HG02840 (cell line): ENCODE measurements around the gene RO60.
"Not testable (repeated sequence)": the region's sequence is repeated elsewhere in the genome, so short reads cannot be mapped to it uniquely, and the experiment has no call there.

Source experiments
- ATAC-seq: cut with Tn5 transposase; IDR thresholded peaks from one replicate; pipeline ENCODE4 v1.9.1; 2021; ENCODE audit warnings: mild to moderate bottlenecking, moderate library complexity, moderate number of reproducible peaks; ENCODE audit not compliant: unreplicated experiment, low FRiP score

Gene RO60

DNA sequence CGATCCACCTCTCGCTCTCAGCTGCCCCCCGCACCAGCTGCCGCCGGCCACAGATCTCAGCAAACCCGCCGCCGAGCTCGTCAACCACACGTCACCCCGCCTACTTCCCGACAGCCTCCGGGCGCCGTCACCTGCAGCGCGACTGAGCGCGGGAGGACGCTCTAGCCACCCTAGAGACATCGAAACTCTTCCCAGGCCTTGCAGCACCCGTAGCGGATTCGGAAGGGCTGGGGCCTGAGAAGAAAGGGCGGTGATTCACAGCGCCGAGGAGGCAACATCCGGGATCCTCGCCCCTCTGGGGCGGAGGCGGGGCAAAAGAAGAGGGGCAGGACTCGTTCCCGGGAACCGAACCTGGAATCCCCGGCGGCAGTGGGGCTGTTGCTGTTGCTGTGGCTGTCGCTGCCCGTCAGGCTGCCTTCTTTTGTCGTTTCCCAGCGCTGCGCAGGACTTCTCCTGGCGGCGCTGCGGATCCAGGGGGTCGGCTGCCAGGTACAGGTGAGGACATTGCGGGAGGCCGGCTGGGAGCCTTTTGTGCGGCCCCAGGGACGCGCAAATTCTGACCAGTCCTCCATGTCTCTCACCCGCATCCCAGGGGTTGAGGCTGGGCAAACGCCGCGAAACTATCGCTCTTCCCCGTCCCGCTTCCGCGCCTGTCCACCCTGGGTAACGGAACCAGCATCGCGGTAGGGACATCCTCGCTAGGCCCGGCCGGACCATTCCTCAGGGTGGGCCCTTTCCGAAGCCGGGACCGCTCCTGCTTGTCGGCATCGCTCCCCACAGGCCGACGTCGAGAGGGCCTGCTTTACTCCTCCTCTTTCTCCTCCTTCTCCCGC lies at the start of gene RO60, which contains the start of gene UCHL5:
Gene RO60 (plus strand): TSS at position 331 of the 833 bp plus-strand sequence. CDS start 9,443 bp downstream, outside the sequence.
Gene UCHL5 (minus strand): TSS at position 79 of the 833 bp plus-strand sequence. CDS start 100 bp downstream, outside the sequence.
- peak; percentile 94 for ATAC-seq

DNA sequence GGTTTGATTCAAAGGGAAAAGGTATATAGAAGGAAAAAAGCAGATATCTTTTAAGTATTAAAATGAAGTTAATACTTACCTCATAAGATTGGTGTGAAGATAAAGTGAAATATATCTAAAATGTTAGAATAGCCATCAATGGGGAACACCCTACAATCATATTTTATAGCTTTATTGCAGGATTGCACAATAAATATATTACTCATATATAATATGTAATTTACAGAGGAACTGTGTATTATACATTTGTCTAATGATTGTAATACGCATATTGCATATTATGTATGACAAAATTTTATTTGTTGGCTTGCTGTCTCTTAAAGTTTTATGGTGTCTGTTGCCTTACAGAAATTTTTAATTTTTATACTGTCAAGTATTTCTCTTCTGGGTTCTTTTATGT lies 48.0 kb upstream of the RO60 start:
- no peak for ATAC-seq

DNA sequence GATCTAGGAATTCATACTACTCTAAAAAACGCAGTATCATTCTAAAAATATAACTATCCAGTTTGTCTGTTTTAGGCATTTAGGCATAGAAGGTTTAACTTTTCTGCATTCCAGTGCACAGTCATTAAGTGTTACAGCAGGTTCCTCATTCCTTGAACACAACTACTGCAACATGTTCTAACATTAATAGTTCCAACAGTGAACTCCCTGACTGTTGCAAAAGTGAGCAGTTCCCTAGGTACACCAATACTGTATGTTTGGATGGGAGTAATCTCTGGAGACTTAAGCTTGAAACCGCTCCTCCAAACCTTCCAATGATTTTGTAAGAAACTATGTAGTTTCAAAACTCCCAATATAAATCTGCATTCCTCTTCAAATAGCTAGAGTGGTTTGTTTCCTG lies 46.4 kb upstream of the RO60 start:
- no peak for ATAC-seq

DNA sequence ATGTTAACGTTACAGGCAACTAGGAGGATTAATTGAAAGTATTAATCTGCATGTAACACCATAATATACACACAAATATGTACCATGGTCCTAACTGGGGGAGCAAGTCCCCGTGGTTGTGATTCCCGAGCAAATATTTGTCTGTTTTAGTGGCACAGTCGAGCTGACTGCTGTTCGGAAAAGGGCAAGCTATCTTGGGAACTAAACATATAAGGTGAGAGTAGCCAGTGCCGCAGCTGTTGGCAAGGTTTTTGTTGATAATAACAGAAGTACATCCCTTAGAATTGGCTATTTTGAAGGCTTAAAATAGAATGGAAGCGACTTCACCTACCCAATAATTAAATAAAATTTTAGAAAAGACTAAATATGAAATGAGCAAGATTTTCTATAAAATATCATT lies 45.7 kb upstream of the RO60 start:
- ATAC-seq, result no peak

DNA sequence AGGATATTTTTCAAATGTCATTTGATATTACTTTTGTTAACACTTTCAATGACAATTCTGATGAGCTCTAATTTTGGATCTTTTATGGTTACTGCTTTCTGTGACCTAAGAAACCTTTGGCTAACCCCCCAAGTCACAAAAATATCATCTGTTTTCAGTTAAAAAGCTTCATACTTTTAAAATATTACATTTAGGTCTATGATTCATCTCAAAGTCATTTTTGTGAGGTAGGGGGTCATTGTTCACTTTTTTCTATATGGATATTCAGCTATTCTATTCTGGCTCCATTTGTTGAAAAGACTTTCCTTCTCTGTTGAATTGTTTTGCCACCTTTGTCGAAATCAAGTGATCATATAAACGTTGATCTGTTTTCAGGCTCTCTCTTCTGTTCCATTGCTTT lies 45.0 kb upstream of the RO60 start:
- no peak for ATAC-seq

DNA sequence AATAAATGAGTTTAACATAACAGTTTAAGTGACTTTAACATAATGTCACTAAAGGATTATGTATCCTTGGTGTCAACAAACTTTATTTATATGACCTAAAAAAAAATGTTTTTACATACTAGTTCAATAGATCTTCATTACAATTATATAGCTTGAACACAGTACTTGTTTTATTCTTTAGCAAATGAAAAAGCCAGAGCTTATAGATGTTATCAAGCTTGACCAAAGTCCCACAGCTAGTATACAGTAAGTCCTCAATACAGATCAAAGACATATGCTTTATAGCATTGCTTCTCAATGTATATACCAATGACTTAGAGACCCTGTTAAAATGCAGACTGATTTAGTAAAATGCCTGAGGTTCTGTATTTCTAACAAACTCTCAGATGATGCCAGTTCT lies 42.6 kb upstream of the RO60 start:
- no peak for ATAC-seq

DNA sequence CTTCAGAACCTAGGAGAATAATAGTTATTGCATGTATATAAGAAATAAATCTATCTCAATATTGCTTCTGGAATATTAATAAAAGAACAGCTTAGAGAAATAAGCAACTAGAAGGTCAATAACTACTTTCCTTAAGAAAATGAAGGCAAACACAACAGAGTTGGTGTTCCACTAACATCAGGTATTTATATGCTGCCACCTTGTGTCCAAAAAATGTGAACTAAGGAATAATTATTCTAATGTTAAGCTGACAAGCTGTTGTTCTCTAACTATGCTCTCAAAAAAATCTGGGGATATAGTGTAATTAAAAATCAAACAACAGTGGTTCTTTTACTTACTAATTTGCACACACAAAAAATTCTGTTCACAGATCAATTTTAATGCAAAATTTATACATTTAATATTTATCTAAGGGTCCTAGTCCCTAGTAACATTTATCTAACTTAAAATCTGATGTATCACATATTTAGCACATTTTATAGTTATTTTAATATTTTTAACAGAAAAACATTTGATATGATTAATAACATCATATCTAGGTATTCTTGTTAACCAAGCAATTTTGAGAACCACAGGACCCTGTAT lies 39.9 kb upstream of the RO60 start:
- ATAC-seq, result peak; percentile 76

DNA sequence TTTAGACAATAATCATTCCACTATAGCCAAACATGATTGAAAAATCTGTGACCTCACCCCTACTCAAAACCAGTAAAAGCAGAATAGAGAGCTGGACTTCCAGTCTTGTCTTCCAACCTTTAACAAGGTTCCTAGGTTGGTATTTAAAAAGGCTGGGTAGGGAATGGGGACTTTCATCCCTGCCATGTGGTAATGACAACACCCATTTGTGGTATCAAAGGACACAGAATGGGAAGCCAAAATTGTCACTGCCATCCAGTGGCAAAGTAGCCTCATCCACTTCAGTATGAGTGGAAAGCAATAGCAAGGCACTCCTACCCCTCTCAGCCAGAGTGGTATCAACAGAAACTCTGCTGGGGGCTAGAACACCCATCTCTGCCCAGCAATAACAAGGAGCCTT lies 34.2 kb upstream of the RO60 start:
- no peak for ATAC-seq

DNA sequence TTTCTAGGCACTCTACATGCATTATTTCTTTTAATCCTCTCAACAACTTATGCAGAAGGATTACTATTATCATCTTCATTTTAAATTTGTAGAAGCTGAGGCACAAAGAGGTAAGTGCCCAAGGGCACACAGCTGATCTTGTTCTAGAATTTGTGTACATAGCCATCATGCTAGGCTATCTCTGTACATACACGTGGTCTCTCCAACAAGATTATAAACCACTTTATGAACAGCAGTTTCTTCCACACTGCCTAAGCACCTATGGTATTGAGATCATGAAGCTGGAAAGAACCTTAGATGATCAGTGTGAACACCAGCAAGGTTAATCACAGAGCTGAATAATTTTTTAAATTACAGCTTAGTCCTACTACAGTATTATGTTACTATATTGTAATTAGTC lies 29.1 kb upstream of the RO60 start:
- ATAC-seq, result no peak

DNA sequence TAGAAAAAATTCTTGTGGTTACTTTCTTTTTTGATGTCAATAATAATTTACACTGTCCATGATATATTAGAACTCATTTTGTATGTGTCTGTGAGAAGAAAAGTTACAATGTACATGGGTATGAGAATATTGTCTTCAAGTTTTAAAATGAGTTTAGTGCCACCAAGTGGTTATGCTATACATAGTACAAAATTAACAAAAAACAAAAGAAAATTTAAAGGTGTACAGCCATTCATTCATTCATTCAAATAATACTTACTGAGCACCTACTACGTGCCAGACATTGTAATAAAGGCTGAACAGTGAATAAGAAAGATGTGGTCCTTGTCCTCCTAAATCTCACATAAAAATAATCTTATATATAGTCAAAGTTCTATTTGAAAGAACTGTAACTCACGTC lies 28.0 kb upstream of the RO60 start:
- no peak for ATAC-seq

DNA sequence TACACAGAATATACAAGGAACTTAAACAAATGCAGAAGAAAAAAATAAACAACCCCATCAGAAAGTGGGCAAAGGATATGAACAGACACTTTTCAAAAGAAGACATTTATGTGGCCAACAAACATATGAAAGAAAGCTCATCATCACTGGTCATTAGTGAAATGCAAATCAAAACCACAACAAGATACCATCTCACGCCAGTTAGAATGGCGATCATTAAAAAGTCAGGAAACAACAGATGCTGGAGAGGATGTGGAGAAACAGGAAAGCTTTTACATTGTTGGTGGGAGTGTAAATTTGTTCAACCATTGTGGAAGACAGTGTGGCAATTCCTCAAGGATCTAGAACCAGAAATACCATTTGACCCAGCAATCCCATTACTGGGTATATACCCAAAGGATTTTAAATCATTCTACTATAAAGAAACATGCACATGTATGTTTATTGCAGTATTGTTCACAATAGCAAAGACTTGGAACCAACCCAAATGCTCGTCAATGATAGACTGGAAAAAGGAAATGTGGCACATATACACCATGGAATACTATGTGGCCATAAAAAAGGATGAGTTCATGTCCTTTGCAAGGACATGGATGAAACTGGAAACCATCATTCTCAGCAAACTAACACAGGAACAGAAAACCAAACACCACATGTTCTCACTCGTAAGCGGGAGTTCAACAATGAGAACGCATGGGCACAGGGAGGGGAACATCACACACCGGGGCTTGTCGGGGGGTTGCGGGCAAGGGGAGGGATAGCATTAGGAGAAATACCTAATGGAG lies 26.6 kb upstream of the RO60 start:
- ATAC-seq, result not testable (repeated sequence)

DNA sequence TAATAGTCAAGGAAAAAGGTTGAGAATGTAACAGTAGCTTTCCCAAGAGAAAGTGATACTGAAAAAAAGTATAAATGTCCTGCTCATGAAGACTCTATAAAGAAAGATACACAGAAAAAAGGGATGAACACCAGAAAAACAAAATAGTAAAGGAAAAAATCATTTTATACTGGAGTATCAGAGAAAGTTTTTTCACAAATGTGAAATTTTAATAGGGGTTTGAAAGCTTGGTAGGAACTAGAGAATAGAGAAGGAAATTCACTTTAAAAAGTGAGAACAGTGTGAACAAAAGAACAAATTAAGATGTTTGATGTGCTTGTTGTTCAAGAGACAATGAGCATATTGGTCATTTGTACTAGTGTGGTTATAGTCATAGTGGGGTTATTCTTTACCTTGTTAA lies 25.8 kb upstream of the RO60 start:
- ATAC-seq, result no peak

DNA sequence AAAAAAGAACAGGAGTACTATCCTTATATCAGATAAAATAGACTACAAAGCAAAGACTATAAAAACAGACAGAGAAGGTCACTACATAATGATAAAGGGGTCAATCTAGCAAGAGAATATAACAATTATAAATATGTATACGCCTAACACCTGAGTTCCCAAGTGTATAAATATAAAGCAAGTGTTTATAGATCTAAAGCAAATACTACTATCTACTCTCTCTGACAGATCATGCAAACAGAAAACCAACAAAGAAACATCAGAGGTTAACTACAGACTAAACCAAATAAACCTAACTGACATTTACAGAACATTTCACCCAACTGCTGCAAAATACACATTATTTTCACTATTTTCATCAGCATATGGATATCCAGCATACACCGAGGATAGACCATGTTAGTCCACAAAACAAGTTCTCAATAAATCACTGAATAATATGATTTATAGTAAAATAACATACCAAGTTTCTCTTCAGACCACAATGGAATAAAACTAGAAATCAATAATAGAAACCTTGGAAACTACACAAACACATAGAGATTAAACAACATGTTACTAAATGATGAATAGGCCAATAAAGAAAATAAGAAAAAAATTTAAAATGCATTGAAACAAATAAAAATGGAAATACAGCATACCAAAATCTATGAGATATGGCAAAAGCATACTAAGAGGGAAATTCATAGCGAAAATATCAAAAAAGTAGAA lies 22.9 kb upstream of the RO60 start:
- ATAC-seq, result no peak

DNA sequence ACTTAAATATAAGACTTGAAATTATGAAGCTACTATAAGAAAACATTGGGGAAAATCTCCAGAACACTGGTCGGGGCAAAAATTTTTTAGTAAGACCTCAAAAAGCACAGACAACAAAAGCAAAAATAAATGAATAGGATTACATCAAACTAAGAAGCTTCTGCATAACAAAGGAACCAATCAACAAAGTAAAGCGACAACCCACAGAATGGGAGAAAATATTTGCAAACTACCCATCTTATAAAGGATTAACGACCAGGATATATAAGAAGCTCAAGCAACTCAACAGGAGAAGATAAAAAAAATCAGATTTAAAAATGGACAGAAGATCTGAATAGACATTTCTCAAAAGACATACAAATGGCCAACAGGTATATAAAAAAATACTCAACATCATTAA lies 19.4 kb upstream of the RO60 start:
- ATAC-seq, result no peak

DNA sequence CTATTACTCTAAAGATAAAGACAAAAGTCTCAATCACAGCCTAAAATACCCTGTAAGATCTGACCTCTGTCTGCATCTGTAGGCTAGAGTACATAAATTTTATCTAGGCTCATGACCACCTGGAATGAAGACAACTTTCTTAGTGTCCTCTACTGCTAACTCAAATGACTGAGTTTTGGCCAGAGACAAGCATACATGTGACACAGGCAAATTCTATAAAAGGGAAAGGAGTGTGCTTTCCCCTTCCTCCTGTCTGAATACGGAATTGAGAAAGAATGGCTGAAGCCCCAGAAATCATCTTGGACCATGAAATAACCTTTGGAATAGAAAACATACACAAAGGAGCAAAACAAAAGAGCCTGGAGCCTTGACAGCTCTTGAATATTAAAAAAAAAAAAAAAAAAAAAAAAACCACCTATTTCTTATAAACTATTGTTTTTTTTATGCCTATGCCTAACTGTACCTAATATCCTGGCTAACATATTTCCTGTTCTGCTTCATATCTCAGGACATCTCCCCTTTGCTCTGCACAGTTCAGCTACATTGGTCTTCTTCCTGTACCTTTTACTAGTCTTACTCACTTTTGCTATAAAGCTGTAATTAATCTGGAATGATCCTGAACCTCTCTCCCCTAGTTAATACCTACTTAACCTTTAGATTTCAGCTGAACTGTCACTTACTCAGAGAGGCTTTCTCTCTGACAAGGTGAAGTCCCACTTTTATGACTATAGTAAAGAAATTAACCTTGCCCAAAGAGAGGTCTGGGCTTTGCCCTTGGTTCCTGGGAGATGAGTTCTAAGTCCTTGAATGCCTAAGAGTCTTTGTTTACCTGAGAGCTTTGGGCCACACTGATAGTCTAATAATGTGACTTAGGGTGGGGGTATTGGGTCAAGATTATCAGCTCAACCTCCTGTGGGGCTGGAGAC lies 16.4 kb upstream of the RO60 start:
- ATAC-seq, result no peak

DNA sequence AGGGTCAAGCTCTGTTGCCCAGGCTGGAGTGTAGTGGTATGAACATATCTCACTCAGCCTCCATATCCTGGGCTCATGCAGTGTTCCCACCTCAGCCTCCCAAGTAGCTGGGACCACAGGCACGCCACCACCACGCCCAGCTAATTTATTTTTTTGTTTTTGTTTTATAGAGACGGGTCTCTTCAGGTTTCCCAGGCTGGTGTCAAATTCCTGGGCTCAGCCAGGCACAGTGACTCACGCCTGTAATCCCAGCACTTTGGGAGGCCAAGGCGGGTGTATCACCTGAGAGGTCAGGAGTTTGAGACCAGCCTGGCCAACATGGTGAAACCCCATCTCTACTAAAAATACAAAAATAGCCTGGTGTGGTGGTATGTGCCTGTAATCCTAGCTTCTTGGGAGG lies 10.5 kb upstream of the RO60 start:
- not testable (repeated sequence) for ATAC-seq

DNA sequence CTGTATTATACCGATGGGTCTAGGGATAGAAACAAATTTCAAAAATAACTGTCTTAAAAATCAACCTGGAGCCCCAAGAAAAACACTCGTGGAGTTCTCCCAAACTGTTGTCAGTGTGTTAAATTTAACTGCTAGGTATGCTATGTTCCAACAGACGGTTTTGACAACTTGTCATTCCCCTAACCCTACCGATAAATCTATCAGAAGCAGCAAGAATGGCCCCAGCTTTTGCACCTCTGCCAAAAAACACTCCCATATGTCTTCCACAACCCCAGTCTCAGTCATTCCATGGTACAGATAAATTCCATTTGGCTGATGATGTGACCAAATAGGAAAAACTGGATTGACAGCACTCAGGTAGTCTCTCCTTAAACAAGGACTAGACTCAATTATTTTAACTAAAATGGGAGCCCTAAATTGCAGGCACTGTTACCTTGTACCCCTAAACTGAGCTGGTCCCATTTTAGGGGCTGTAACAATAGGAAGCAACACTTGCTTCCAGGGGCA lies 5.2 kb upstream of the RO60 start:
- ATAC-seq, result no peak

DNA sequence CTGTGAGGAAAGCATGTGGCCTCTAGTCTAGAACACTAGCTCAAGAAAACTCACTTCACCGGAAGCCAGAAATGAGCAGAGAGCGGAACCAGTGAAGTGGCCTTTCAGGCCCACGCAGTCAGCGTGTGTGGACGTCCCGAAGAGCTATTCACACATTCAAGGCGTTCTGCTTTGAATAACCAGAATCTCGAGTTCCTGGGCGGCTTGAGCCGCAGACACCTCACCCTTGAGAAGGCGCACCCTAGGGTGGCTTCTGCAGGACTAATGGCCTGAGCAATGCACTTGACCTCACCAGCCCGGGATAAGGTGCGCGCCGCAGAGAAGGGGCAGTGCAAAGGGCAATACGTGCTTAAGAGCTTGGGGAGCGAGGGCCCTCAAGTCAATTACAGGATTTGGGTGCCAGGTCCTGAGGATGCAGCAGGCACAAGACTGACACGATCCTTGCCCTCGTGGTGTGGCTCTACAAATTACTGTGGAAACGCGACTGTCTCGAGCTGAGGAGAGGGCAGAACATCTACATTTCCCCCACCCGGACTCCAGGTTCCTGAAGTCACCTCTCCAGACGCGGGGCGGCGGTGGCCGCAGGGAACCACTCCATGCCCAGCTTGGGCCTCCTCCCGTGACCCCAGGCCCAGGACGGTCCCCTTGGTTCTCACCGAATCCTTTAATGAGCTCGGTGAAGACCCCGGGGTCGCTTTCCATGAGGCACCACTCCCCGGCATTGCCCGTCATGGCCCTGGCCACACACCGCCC lies 707 bp upstream of the RO60 start:
- ATAC-seq, result peak; percentile 54

DNA sequence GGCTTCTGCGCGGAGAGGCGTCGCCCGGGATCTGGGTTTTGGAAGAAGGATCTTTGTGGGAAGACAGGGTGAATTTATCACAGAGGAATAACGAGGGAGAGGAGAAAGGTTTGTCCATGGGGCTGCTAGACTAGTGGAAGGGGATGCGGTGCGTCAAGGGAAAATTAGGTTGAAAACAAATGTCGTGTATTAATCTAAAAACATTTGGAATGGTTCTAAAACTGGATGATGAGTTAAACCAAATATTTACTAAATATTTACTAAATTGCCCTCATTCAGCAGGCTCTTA lies 647 bp downstream of the RO60 start:
- no peak for ATAC-seq
